Mononuclear cell (primary cell): ENCODE results near the gene ZNF385D. TPM values are rescaled to one million over a fixed set of nuclear protein-coding genes. Genes with fewer than 3 reads are reported as not detected.

ENCODE experiments used
- H3K27me3 ChIP-seq: 2 replicates; pipeline ENCODE4 v1.6.0; 2011; ENCODE audit warnings: low read length, control low read depth; ENCODE audit not compliant: insufficient read depth
- H3K4me1 ChIP-seq: 2 replicates; pipeline ENCODE4 v1.5.1; 2011; ENCODE audit warnings: mild to moderate bottlenecking, low read length, control low read depth; ENCODE audit not compliant: insufficient read depth
- H3K4me3 ChIP-seq: 2 replicates; pipeline ENCODE4 v1.5.1; 2011; ENCODE audit warnings: mild to moderate bottlenecking, low read length, moderate library complexity
- H3K9me3 ChIP-seq: 2 replicates; pipeline ENCODE4 v1.5.1; 2011; ENCODE audit warnings: low read depth, mild to moderate bottlenecking, control low read depth, low read length
- total RNA-seq: library from RNA; depleted of rRNA; stranded (reverse); fragments of >200 nt; gene quantifications from one replicate; pipeline ENCODE4 v1.2.3, GENCODE V29; 2012

ZNF385D gene
- total RNA-seq, 1 donor: 0.21 TPM

DNA sequence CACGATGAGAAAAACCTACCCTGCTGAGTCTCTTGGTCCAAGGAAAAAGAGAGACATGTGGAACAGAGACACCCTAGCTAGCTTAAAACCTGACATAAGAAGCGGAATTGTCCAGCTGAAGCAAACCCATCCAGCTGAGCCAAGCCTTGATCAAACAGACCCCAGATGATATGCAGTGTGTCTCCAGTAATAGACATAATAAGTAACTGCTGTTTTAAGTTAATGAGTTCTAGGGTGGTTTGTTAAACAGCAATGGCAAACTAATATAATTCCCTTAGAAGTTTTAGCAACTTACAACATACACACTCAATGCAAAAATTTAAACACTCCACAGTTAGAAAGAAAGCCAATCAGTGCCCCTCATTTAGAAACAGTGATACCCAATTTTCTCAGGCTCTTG is 26.8 kb upstream of the ZNF385D start:
- Histone ChIP-seq H3K27me3 (no peaks in the 10 kb centered on the region), H3K4me1 (no peaks in the 10 kb centered on the region), H3K9me3 (no peaks in the 10 kb centered on the region), H3K4me3 (no peak overlapping the region)

DNA sequence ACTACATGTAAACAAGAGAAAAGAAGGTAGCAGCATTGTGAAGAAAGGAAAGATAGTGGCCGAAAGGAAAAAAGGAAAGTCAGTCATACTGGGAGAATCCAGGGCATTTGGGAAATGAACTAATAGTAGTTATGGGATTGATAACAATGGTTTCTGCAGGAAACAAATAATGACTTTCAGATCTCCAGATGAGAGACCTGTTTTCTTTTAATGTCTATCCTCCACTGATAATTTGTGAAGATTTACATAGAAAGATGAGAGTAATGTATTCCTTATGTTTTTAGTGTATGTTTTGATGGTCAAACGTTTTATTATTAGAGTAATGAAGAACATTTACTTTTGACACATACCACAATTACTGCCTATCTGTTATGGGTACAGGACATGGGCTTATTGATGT is 15.0 kb upstream of the ZNF385D start:
- no peaks in the 10 kb centered on the region for H3K4me1 ChIP-seq
- peaks cover 4% of the 10 kb centered on the region for H3K9me3 ChIP-seq
- H3K4me3 ChIP-seq: no peak overlapping the region
- H3K27me3 ChIP-seq: no peaks in the 10 kb centered on the region

DNA sequence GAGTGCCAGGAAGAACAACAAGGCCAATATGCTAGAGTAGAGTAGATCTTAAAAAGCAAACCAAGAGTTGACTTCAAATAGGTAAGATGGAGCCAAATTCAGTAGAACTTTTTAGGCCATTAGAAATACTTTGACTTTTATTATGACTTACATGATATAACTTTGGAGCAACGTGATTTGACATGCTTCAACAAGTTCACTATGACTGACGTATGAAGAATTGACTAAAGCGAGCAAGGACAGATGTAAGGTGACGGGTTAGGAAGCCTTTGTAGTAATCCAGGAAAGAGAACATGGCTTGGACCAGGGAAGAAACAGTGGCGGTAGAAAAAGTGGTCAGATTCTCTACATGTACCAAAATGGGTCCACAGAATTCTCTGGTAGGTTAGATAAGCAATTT is 4.9 kb upstream of the ZNF385D start:
- Histone ChIP-seq H3K4me1 (no peaks in the 10 kb centered on the region), H3K9me3 (peaks cover under 1% of the 10 kb centered on the region), H3K4me3 (no peak overlapping the region), H3K27me3 (no peaks in the 10 kb centered on the region)

DNA sequence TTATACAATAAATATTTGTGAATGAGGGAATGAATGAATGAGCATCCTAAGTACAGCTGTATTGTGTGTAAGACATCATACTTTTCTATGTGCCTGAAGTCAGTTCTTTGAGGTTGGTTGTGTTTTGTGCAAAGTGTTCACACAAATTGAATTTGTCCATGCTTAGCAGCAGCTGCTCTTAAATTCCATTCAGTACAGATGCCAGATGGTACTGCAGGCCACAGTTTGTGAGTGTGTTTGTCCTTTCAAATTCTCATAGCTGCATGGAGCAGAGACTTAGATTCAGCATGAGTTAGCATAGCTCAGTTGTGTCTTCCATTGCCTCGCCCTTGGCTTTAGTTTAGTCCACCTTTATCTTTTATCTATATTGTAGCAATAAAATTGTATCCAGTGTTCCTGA is 3.8 kb upstream of the ZNF385D start:
- H3K4me3 ChIP-seq: no peak overlapping the region

DNA sequence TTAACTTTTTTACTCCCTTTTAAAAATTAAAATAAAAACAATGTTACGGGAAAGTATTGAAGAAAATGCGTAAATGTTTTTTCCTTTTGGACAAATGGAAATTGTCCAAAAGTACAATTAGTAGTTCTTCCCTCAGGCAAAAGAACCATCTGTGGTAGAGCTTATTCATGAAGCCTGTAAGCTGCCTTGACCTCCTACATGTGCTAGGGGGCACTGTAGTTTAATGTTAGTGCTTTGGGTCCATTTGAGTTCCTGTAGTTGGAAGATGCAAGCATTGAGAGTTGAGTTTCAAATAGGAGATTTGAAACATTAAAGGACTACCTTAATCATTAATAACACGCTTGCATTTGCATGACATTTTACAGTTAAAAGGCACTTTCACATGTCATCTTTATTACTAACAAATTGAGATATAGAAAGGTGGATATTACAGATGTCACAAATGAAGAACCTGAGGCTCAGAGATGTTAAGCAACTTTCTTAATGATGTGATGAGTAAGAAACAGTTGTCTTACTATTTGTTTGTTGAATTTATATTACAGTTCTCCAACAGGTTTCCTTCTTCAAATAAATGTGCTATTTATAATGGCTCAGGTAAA is 1.8 kb upstream of the ZNF385D start:
- H3K4me3 ChIP-seq: no peak overlapping the region
- no peaks in the 10 kb centered on the region for H3K27me3 ChIP-seq
- H3K9me3 ChIP-seq: no peaks in the 10 kb centered on the region
- H3K4me1 ChIP-seq: no peaks in the 10 kb centered on the region

More for the DNA sequence above, 3.8 kb upstream of the ZNF385D start:
- H3K4me1 ChIP-seq: no peaks in the 10 kb centered on the region
- no peaks in the 10 kb centered on the region for H3K27me3 ChIP-seq
- no peaks in the 10 kb centered on the region for H3K9me3 ChIP-seq

DNA sequence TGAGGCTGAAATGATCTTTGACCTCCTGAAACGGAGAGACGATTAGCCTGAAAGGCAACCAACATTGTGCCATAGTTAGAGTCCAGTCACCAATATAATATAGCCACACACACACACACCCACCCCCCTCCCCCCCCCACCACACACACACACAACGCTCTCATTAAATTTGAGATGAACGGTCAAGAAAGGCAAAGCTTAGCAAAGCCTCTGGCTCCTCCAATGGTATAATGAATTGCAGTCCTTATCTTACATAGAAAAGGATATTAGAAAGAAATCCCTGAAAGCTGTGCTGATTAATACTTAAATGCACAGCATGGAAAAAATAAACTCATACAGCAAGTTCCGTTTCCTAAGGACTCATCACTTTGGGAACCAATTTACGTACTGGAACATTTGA is 876 bp upstream of the ZNF385D start:
- no peaks in the 10 kb centered on the region for H3K9me3 ChIP-seq
- no peaks in the 10 kb centered on the region for H3K4me1 ChIP-seq
- H3K27me3 ChIP-seq: no peaks in the 10 kb centered on the region
- no peak overlapping the region for H3K4me3 ChIP-seq

DNA sequence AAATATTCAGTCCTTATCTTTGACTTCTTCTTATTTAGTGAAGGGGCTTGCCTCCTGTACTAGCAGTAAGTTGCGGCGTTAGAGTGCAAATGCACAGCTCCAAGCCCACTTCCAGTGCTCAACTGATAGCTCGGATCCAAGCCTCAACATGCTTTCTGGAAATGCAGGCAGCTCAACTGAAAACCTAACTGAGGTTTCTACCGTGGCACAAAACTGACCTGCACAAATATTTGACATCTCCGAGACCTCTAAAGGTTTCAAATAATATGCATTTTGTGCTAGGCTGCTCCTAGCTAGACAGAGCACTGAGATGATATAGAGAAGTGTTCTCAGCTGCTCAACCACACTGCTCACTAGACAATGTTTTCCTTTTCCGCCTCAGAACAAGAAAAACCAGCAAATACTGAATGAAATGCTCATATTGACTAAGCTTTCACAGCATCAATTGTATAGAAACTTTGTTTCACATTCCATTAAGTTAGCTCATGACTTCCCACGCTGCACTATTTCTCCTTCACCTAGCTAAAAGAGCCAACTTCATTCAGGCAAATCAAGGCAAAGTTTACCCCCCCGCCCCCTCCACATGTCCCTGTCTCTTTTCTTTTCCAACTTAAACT is 822 bp downstream of the ZNF385D start:
- H3K4me1 ChIP-seq: no peaks in the 10 kb centered on the region
- no peaks in the 10 kb centered on the region for H3K9me3 ChIP-seq
- no peak overlapping the region for H3K4me3 ChIP-seq
- H3K27me3 ChIP-seq: no peaks in the 10 kb centered on the region

DNA sequence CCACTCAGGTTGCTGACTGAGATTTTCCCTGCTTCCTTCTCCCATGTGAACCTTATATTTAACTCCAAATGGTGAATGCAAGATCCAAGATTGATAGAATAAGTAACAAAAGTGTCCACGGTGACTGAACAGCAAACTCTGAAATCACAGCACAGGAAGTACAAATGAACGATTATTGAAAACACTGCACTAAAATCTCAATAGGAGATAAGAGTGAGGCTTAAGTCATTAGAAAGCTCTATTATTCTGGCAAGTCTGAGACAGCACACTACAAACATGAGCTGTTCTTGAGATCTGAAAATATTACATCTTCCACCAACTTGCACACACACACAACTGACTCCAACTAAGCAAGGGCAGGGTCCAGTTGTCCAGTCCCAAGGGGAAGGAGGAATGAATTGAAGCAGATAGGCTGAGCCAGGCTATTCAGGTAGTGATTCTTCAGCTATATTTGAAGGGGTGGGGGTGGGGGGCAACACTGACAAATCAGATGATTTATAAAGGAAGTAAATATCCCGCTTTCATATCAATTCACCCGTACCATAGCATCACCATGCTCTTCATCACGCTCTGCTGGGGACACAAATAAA is 2.9 kb downstream of the ZNF385D start:
- H3K27me3 ChIP-seq: no peaks in the 10 kb centered on the region
- H3K9me3 ChIP-seq: no peaks in the 10 kb centered on the region
- H3K4me1 ChIP-seq: no peaks in the 10 kb centered on the region
- H3K4me3 ChIP-seq: no peak overlapping the region

DNA sequence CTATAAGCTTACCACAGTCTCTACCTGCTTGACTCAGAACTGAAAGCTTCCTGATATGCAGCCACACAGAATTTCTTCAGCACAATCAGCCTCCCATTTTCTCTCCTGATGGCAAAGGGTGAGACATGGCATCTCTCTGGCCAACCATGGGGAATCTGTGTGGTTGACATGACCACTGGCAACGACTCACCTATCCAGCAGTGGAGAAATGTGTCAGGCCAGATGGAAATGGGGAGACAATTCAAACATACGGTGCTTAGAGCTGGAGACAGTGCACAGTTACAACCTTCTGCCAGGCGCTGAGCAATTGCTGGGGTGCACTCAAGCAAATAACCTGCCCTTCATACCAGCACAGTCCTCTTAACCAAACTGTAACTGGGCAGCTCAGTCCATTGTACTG is 3.6 kb downstream of the ZNF385D start:
- Histone ChIP-seq H3K27me3 (no peaks in the 10 kb centered on the region), H3K4me3 (no peak overlapping the region), H3K4me1 (no peaks in the 10 kb centered on the region)

DNA sequence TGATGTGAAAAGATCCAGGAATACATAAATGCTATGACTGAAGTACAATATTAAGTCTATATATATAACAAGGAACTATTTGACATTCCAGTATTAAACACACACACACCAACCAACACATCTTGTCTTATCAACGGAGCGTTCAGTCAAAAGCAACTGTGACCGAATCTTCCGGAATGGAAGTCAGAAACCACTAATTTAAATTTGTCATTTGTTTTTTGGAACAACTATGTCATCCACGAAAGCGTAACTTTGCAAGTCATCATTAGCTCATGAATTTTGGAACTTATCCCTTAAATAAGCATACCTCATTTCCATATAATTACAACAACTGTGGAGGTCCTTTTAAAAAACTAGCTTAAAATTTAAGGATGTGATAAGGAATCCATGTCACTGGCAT is 5.0 kb downstream of the ZNF385D start:
- Histone ChIP-seq H3K4me1 (no peaks in the 10 kb centered on the region), H3K4me3 (no peak overlapping the region), H3K27me3 (no peaks in the 10 kb centered on the region), H3K9me3 (no peaks in the 10 kb centered on the region)

More for the DNA sequence above, 3.6 kb downstream of the ZNF385D start:
- H3K9me3 ChIP-seq: no peaks in the 10 kb centered on the region

DNA sequence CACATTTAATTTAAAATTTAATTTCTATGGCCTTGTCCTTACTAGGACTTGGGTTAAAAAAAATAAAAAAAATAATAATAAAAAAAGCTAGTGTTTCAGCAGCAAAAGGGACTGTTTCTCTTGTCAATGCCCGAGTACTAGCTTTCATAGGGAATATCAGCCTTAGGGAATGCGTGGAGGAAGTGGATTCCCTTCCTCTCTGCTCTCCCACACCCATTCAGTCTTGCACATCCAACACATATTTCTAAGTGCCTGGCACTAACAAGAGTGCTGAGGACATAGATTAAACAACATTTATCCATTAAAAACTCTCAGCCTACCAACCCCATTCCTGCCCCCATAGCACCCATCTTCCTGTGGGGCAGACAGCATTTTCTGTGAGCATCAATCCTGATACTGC is 6.2 kb downstream of the ZNF385D start:
- Histone ChIP-seq H3K27me3 (no peaks in the 10 kb centered on the region), H3K4me3 (no peak overlapping the region), H3K4me1 (no peaks in the 10 kb centered on the region), H3K9me3 (no peaks in the 10 kb centered on the region)

DNA sequence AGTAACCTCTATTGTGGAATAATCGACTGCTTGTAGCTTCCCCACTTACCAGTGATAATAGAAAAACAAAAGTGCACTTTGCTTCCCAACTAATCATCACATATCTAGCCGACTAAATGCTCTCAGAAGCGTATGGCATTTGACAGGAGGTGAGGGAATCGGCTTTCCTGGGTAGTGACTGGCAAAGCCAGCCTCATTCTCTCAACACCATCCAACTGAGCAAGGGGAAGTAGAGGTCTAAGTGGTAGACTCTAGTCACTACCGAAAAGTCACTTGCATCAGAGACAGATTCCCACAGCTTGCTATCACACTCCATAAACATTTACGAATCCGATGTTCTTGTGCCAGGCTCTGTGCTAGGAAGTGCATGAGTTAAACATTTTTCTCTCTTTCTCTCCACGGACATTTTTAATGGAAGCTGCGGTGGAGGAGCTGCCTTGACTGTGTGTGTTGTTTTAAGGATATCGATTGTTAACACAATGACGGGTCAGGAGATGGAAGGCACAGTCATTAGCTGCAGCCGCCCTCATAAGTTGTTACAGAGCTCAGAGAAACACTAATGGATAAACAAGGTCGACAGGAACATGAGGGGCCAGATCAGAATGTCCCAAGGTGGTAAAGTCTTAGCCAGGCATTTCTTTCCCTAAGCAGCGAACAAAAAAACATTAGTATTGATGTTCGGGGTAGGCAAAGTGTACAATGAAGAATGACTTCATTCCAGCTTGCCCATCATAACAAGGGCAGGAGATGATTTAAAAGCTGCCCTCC is 11.9 kb downstream of the ZNF385D start:
- no peak overlapping the region for H3K4me3 ChIP-seq
- H3K27me3 ChIP-seq: no peaks in the 10 kb centered on the region
- H3K9me3 ChIP-seq: no peaks in the 10 kb centered on the region
- no peaks in the 10 kb centered on the region for H3K4me1 ChIP-seq

DNA sequence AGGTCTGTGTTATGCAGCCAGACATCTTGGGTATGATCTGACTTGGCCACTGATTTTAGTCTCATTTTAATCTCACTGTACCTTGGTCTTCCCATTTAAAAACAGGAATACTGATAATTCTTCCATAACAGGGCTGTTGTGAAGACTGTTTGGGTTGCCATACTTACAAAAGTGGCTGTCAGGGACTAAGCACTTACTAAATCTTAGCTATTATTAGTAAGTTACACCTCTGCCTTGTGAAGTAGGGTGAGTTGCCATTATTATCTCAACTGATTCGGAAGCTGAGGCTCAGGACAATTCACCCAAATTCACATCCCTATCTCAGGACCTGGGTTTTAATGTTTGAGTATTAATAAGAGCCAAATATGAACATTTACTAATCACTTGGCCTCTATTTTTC is 12.7 kb downstream of the ZNF385D start:
- no peaks in the 10 kb centered on the region for H3K27me3 ChIP-seq
- no peak overlapping the region for H3K4me3 ChIP-seq
- no peaks in the 10 kb centered on the region for H3K4me1 ChIP-seq
- no peaks in the 10 kb centered on the region for H3K9me3 ChIP-seq

DNA sequence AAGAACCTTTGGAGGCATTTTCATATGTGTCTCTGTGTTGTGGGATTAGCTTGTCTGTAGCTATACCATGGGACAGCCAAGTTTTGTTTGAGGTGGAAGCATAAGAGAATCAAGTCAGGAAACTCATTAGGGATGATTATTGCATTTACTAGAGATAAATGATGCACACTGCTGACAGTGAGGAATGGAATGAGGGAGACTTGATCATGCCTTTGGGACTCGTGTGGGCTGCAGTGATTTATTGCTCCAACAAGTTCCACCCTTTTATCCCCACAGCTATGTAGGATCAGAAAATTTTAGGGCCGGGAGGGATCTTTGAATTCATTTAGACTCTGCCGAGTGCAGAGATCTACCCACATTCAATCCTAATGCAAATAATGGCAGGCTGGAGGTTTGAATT is 16.3 kb downstream of the ZNF385D start:
- H3K9me3 ChIP-seq: no peaks in the 10 kb centered on the region
- no peak overlapping the region for H3K4me3 ChIP-seq
- H3K4me1 ChIP-seq: no peaks in the 10 kb centered on the region
- H3K27me3 ChIP-seq: no peaks in the 10 kb centered on the region

DNA sequence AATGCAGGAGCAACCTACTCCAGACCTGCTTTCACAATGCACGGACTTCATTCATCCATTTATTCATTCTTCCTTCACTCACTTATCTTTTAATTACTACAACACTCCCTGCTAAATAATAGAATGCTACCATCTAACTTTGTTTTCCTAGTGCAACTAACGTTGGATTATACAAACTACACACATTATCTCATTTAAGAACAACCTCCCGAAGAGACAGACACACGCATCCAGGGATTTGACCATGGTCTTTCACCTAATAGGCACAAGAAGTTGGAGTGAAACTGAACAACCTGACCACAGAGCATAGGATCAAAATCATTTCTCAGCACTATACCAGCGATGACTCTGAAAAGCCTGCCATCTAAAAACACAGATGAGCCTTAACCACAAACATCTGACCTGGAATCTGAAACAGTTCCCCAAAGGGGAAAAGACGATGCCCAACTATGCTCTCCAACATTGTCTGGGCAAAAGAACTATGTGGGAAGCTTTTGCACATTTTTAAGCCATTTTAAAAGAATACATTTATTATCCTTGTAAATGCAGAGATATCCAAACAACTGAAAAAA is 21.0 kb downstream of the ZNF385D start:
- Histone ChIP-seq H3K4me1 (no peaks in the 10 kb centered on the region), H3K4me3 (no peak overlapping the region), H3K27me3 (no peaks in the 10 kb centered on the region), H3K9me3 (no peaks in the 10 kb centered on the region)
